Measurements from ENCODE around the gene VTCN1. TPM values are rescaled to one million over a fixed set of nuclear protein-coding genes. Genes with fewer than 3 reads are reported as not detected.
"Not testable (repeated sequence)": the region's sequence is repeated elsewhere in the genome, so short reads cannot be mapped to it uniquely, and the experiment has no call there.

Gene VTCN1
- total RNA-seq, result 1 to 10 TPM in 1 of 8 experiments, under 1 TPM in 5, not detected in 2; 0.22 to 2.0 (median 0.43) TPM

- ATAC-seq (replicated peaks in 6 of 8), result peak in 2 of 8 experiments; percentile 56 to 60
- Histone ChIP-seq H3K4me1 (replicated peaks in 1 of 2) (no peaks in the 10 kb centered on the region), H3K27ac (no peak within 1 kb of the TSS), H3K4me3 (no peak within 1 kb of the TSS)
- 18 to 95% (median 83%) methylated on average over 1 to 5 of the region's 8 CpGs; no CpG with 5 or more reads in 3 of the 10 experiments for WGBS, 10 experiments
- in situ Hi-C loops (cut with MboI; ENCODE audit: low pct_unique_long_range_greater_than_20kb in 2 of 9, low sequenced_read_pairs in 9 of 9, unreplicated experiment in 9 of 9), result no loop called here
Observed at GRCh38 chr1:117210831-117211261, at the start of gene VTCN1. VTCN1 (minus strand) TSS chr1:117210927; CDS start chr1:117210855, 72 bp downstream.

GRCh38 chr1:117258791-117259190, 48.1 kb upstream of the VTCN1 start:
- no peak for ATAC-seq (replicated peaks in 6 of 8)
- H3K4me3 ChIP-seq, result no peak overlapping the region
- 40 to 100% (median 74%) methylated on average over 1 to 3 of the region's 3 CpGs; no CpG with 5 or more reads in 2 of the 10 experiments for WGBS, 10 experiments
- H3K27ac ChIP-seq, result no peak overlapping the region
- in situ Hi-C loops (cut with MboI; ENCODE audit: low pct_unique_long_range_greater_than_20kb in 2 of 9, low sequenced_read_pairs in 9 of 9, unreplicated experiment in 9 of 9), result no loop called here
- no peaks in the 10 kb centered on the region for H3K4me1 ChIP-seq (replicated peaks in 1 of 2)

GRCh38 chr1:117258075-117258474, 47.3 kb upstream of the VTCN1 start:
- H3K4me3 ChIP-seq; ATAC-seq (replicated peaks in 6 of 8); H3K27ac ChIP-seq; H3K4me1 ChIP-seq (replicated peaks in 1 of 2); in situ Hi-C loops (cut with MboI; ENCODE audit: low pct_unique_long_range_greater_than_20kb in 2 of 9, low sequenced_read_pairs in 9 of 9, unreplicated experiment in 9 of 9): not testable (repeated sequence)

DNA sequence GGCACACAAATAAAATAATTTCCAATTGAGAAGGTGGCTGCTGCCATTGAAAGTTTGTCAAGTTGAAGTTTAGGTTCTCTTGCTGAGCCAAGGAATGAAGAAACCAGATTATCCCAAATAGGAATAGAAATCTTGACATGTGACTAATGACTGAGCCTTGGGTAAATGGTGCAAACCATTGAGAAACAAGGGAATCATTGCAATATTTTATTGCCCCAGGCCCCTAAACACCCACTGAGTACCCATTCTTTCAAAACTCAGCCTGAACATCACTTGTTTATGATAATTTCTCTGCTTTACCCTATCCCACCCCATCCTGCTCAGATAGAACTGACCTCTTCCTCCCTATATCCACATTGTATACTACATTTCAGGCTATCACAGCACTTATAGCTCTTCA, 46.6 kb upstream of the VTCN1 start:
- ATAC-seq (replicated peaks in 6 of 8), result no peak
- no peak overlapping the region for H3K27ac ChIP-seq
- no peak overlapping the region for H3K4me3 ChIP-seq
- in situ Hi-C loops (cut with MboI; ENCODE audit: low pct_unique_long_range_greater_than_20kb in 2 of 9, low sequenced_read_pairs in 9 of 9, unreplicated experiment in 9 of 9), result no loop called here
- H3K4me1 ChIP-seq (replicated peaks in 1 of 2), result no peaks in the 10 kb centered on the region

- H3K4me3 ChIP-seq, result no peak overlapping the region
- no peak overlapping the region for H3K27ac ChIP-seq
- in situ Hi-C loops (cut with MboI; ENCODE audit: low pct_unique_long_range_greater_than_20kb in 2 of 9, low sequenced_read_pairs in 9 of 9, unreplicated experiment in 9 of 9), result no loop called here
- ATAC-seq (replicated peaks in 6 of 8), result no peak
- H3K4me1 ChIP-seq (replicated peaks in 1 of 2), result no peaks in the 10 kb centered on the region
Observed at GRCh38 chr1:117250061-117250606, 39.4 kb upstream of the VTCN1 start.

DNA sequence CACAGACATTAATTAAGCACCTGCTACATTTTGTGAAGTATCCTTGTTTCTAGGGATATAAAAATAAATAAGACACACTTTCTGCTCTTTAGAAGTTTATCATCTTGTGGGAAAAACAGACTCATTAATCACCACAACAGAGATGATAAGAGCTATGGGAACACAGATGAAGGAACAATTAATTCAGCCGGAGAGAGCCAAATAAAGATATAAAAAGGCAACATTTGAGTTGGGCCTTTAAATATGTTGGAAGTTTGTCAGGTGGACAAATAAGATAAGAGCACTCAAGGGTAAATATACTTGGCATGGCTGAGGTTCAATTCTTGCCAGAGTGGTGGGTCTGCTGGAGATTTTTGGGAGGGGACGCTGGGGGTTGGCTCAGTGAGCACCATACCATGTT, 34.2 kb upstream of the VTCN1 start:
- Histone ChIP-seq H3K4me1 (replicated peaks in 1 of 2) (no peaks in the 10 kb centered on the region), H3K27ac (no peak overlapping the region), H3K4me3 (no peak overlapping the region)
- in situ Hi-C loops (cut with MboI; ENCODE audit: low pct_unique_long_range_greater_than_20kb in 2 of 9, low sequenced_read_pairs in 9 of 9, unreplicated experiment in 9 of 9), result no loop called here
- WGBS, 10 experiments, result 23 to 100% (median 86%) methylated on average over 1 to 2 of the region's 2 CpGs; no CpG with 5 or more reads in 1 of the 10 experiments
- no peak for ATAC-seq (replicated peaks in 6 of 8)

DNA sequence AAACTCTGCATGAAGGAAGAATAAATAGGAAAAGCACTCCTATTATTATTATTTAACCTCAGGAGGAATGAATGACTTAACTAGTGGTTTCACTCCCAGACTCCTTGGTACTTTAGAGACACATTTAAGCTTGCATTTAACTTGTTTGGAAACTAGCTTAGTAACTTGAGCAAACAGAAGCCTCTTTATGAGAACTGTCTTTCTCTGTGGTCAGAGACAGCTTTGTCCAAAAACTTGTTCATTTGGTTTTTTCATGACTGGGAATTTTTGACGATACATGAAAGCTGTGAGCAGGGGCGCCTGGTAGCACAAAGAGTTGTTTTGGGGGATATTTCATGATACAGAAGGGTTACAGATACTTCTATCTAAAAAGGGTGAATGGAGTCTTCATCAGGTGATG, 33.6 kb upstream of the VTCN1 start:
- WGBS, 10 experiments, result 20 to 100% (median 86%) methylated on average over 1 to 2 of the region's 2 CpGs; no CpG with 5 or more reads in 2 of the 10 experiments
- Histone ChIP-seq H3K4me1 (replicated peaks in 1 of 2) (no peaks in the 10 kb centered on the region), H3K4me3 (no peak overlapping the region), H3K27ac (no peak overlapping the region)
- in situ Hi-C loops (cut with MboI; ENCODE audit: low pct_unique_long_range_greater_than_20kb in 2 of 9, low sequenced_read_pairs in 9 of 9, unreplicated experiment in 9 of 9), result no loop called here
- ATAC-seq (replicated peaks in 6 of 8), result no peak

GRCh38 chr1:117241512-117241911, 30.8 kb upstream of the VTCN1 start:
- no peak for ATAC-seq (replicated peaks in 6 of 8)
- WGBS, 10 experiments, result 14 to 83% (median 39%) methylated on average over 1 to 3 of the region's 3 CpGs
- H3K4me1 ChIP-seq (replicated peaks in 1 of 2), result no peaks in the 10 kb centered on the region
- in situ Hi-C loops (cut with MboI; ENCODE audit: low pct_unique_long_range_greater_than_20kb in 2 of 9, low sequenced_read_pairs in 9 of 9, unreplicated experiment in 9 of 9), result no loop called here
- H3K27ac ChIP-seq, result no peak overlapping the region
- no peak overlapping the region for H3K4me3 ChIP-seq

DNA sequence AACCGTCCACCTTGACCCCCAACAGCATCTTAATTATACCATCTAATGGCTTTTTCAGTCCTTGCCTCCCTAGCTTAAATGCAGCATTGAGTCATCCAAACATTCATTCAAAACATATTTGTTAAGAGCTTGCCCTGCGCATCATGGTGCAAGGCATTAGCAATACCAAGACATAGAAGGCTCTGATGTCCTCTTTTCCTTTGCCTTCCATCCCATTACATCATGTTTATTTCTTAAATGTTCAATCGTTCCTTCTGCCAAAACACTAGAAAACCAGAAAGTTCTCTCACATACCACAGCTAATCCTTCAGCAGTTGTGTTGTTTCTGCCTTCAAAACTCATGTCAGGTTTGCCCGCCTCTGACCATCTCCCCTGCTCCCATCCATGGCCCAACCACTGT, 29.8 kb upstream of the VTCN1 start:
- no peaks in the 10 kb centered on the region for H3K4me1 ChIP-seq (replicated peaks in 1 of 2)
- in situ Hi-C loops (cut with MboI; ENCODE audit: low pct_unique_long_range_greater_than_20kb in 2 of 9, low sequenced_read_pairs in 9 of 9, unreplicated experiment in 9 of 9), result no loop called here

DNA sequence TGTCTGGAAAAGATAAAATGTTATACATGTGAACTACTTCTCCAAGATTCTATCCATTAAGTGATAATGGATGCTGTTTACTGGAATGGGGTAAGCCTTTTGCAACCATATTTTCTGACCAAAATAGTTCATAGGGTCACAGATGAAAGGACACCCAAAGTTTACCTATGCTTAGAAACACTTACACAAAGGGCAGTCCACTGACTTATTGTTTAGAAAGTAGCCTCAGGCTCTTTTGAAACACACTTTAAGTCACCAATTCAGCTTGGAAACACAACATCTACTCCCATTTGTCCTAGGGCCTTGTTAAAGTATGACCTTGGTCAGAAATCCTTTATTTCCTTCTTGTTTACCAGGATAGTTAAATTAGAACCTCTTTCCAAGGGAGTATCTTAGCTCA, 28.7 kb upstream of the VTCN1 start:
- Histone ChIP-seq H3K27ac (no peak overlapping the region), H3K4me1 (replicated peaks in 1 of 2) (no peaks in the 10 kb centered on the region), H3K4me3 (no peak overlapping the region)
- in situ Hi-C loops (cut with MboI; ENCODE audit: low pct_unique_long_range_greater_than_20kb in 2 of 9, low sequenced_read_pairs in 9 of 9, unreplicated experiment in 9 of 9), result no loop called here
- no peak for ATAC-seq (replicated peaks in 6 of 8)

More for the DNA sequence above, 29.8 kb upstream of the VTCN1 start:
- WGBS, 10 experiments, result 40 to 96% (median 91%) methylated on average over 1 to 4 of the region's 4 CpGs; no CpG with 5 or more reads in 2 of the 10 experiments
- Histone ChIP-seq H3K4me3 (no peak overlapping the region), H3K27ac (no peak overlapping the region)
- no peak for ATAC-seq (replicated peaks in 6 of 8)

DNA sequence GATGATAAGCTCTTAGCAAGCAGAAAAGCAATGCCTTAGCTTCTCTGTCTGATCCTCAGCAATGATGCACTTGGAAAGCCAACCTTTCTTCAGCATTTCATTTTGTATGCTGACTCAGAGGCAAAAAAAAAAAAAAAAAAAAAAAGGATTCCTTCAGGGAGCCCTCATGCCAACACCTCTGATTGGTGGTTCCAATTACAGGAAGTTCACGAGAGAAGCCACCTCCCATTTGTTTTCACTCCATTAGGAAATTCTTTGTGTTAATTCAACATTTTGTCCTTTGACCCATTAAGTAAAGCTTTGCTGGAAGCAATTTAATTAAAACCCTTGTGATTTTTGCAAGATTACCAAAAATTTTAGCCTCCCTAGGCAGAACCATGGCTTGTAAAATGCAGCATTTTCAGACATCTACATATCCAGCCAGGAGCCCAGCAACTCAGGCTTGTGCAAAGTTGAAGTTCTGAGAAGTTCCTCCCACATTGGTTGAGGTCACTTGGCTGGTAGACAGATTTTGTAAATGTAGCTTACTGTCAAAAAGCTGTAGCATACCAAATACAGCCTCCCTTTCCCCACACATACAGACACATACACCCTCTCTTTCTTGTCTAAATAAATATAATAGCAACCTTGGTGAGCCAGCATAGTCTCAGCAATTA, 27.1 kb upstream of the VTCN1 start:
- ATAC-seq (replicated peaks in 6 of 8), result peak in 3 of 8 experiments; percentile 92 to 97 (median 94)
- Histone ChIP-seq H3K4me1 (replicated peaks in 1 of 2) (peaks cover 2 to 5% of the 10 kb centered on the region in 2 donors), H3K27ac (no peak overlapping the region), H3K4me3 (no peak overlapping the region)
- in situ Hi-C loops (cut with MboI; ENCODE audit: low pct_unique_long_range_greater_than_20kb in 2 of 9, low sequenced_read_pairs in 9 of 9, unreplicated experiment in 9 of 9), result no loop called here
- WGBS, 10 experiments, result 33 to 86% (median 67%) methylated on average over 1 of the region's 1 CpG; no CpG with 5 or more reads in 7 of the 10 experiments

DNA sequence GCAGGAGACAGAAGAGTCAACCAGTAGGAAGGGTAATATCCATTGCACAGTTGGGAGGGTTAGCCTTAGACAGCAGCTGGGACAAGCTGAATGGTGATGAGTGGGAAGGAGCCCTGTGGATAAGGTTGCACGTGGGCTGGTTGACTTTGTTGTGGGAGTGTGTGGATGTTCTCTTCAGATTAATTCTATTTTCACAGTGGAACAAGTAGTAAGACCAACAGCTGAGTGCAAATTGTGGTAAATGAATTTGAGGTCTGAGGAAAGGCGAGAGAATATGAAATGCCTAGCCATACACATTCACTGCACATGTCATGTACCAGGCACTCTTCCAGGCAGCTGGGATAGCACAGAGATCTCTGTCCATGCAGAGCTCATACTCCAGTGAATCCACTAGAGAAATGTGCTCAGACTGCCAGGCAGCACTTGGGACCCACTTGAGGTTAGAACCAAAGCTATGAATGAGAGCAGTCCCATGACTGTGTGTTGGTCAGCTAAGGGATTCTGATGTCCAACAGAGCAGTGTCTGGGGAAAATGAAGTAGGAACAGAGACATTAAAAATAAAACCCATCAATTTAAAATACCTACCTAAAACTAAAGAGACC, 25.2 kb upstream of the VTCN1 start:
- no peak for ATAC-seq (replicated peaks in 6 of 8)
- in situ Hi-C loops (cut with MboI; ENCODE audit: low pct_unique_long_range_greater_than_20kb in 2 of 9, low sequenced_read_pairs in 9 of 9, unreplicated experiment in 9 of 9), result no loop called here
- no peak overlapping the region for H3K4me3 ChIP-seq
- H3K4me1 ChIP-seq (replicated peaks in 1 of 2), result peaks cover 15 to 19% of the 10 kb centered on the region in 2 donors
- WGBS, 10 experiments, result 10 to 100% (median 86%) methylated on average over 1 to 2 of the region's 2 CpGs; no CpG with 5 or more reads in 3 of the 10 experiments
- no peak overlapping the region for H3K27ac ChIP-seq

GRCh38 chr1:117232531-117232930, 21.8 kb upstream of the VTCN1 start:
- Histone ChIP-seq H3K27ac (no peak overlapping the region), H3K4me1 (replicated peaks in 1 of 2) (peaks cover 15 to 19% of the 10 kb centered on the region in 2 donors), H3K4me3 (no peak overlapping the region)
- whole genome bisulfite sequencing, 10 experiments, result 14 to 100% (median 48%) methylated on average over 1 to 2 of the region's 2 CpGs; no CpG with 5 or more reads in 2 of the 10 experiments
- in situ Hi-C loops (cut with MboI; ENCODE audit: low pct_unique_long_range_greater_than_20kb in 2 of 9, low sequenced_read_pairs in 9 of 9, unreplicated experiment in 9 of 9), result no loop called here
- ATAC-seq (replicated peaks in 6 of 8), result peak in 5 of 8 experiments; percentile 19 to 71 (median 60)
